ENCODE measurements around the gene DPYD. TPM values are rescaled to one million over a fixed set of nuclear protein-coding genes. Genes with fewer than 3 reads are reported as not detected.
A peak's percentile ranks its signal among the peaks of the same experiment; 100 is the strongest.

Gene DPYD
- total and polyA plus RNA-seq, 2 donors from 2014 or later: 4.9 to 41.6 TPM

DNA sequence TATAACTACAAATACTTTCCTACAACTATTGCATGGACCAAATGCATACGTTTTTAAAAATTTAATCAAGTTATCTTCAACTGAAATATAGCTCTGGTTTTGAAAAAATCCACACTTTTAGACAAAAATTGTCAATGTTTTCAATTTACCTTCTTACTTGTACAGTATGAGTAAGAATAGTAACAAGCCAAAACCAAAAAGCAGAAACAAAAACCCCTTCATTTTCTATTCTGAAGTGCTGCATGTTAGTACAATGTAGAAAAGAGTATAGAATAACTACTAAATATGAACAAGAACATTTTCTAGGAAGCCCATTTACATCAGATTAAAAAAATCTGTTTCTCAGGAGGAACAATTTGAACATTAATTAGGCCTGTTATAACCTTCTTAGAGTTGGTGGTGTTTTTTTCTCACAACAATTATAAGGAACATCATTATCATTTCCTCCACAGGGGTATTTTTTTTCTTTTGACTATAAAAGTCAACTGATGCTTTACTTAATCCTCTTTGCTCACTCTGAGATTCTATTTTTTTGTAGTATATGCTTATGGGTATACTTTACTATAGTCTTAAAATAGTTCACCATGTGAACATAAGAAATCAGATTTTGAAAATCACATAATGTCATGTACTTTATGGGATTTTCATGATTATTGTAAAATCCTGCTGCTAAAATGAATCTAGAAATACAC lies 723.9 kb downstream of the DPYD start:
- H3K9me3 ChIP-seq (ENCODE audit: control insufficient read depth in 2 of 3, insufficient read depth in 1 of 3, low read length in 3 of 3): no peaks in the 10 kb centered on the region
- no peaks in the 10 kb centered on the region for H3K36me3 ChIP-seq (ENCODE audit: control insufficient read depth in 2 of 3, insufficient read depth in 3 of 3, low read length in 3 of 3)
- DNase-seq (no peak), FAIRE-seq (no peak)
- no peaks in the 10 kb centered on the region for H3K4me1 ChIP-seq (ENCODE audit: control insufficient read depth in 2 of 3, insufficient read depth in 2 of 3, low read depth in 1 of 3, low read length in 3 of 3)
- no peak overlapping the region for H3K4me3 ChIP-seq (ENCODE audit: low read length in 3 of 3)
- no peak overlapping the region for H3K9ac ChIP-seq (ENCODE audit: low read length in 3 of 3)
- TF ChIP-seq, protein P1, sequence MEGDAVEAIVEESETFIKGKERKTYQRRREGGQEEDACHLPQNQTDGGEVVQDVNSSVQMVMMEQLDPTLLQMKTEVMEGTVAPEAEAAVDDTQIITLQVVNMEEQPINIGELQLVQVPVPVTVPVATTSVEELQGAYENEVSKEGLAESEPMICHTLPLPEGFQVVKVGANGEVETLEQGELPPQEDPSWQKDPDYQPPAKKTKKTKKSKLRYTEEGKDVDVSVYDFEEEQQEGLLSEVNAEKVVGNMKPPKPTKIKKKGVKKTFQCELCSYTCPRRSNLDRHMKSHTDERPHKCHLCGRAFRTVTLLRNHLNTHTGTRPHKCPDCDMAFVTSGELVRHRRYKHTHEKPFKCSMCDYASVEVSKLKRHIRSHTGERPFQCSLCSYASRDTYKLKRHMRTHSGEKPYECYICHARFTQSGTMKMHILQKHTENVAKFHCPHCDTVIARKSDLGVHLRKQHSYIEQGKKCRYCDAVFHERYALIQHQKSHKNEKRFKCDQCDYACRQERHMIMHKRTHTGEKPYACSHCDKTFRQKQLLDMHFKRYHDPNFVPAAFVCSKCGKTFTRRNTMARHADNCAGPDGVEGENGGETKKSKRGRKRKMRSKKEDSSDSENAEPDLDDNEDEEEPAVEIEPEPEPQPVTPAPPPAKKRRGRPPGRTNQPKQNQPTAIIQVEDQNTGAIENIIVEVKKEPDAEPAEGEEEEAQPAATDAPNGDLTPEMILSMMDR (IDR thresholded peaks at IDR 0.05; ENCODE audit: borderline replicate concordance, extremely low read depth, insufficient read depth): no peak
- intact Hi-C loops (cut with DNase I): no loop called here
- H3K27me3 ChIP-seq (ENCODE audit: control insufficient read depth, insufficient read depth, low read length): no peaks in the 10 kb centered on the region
- H3K27ac ChIP-seq (ENCODE audit: low read depth in 2 of 2, low read length in 2 of 2): no peak overlapping the region

DNA sequence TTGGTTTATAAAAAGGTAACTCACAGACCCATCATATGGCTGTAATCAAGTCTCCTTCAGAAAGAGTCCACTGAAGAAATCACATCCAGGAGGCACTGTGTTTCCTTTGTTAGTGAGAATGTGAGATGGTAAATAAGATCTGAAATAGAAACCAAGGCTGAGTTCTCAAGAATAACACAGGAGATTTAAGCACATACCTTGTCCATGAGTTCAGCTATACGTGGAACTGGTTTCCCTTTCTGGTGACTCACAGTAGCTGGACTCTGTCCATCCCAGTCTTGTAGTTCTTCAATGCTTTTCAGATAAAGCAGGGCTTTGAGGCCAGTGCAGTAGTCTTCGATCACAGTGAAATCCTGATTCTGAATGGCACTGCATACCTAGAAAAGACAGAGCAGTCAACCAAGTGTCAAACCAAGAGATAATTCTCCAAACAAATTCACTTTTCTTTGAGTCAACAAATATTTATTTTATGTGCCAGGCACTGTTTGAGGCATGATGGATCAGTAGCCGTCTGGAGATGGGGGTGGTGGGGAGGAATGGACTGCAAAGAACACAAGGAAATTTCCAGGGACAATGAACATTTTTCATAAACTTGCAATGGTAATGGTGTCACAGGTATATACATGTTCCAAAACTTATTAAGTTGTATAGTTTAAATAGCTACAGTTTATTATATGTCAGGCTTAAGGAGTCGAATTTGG lies 727.8 kb downstream of the DPYD start:
- Histone ChIP-seq H3K9me3 (ENCODE audit: control insufficient read depth in 2 of 3, insufficient read depth in 1 of 3, low read length in 3 of 3) (no peaks in the 10 kb centered on the region), H3K27ac (ENCODE audit: low read depth in 2 of 2, low read length in 2 of 2) (no peak overlapping the region), H3K27me3 (ENCODE audit: control insufficient read depth, insufficient read depth, low read length) (no peaks in the 10 kb centered on the region), H3K4me3 (ENCODE audit: low read length in 3 of 3) (no peak overlapping the region), H3K36me3 (ENCODE audit: control insufficient read depth in 2 of 3, insufficient read depth in 3 of 3, low read length in 3 of 3) (no peaks in the 10 kb centered on the region), H3K4me1 (ENCODE audit: control insufficient read depth in 2 of 3, insufficient read depth in 2 of 3, low read depth in 1 of 3, low read length in 3 of 3) (no peaks in the 10 kb centered on the region), H3K9ac (ENCODE audit: low read length in 3 of 3) (no peak overlapping the region)
- intact Hi-C loops (cut with DNase I): no loop called here
- TF ChIP-seq, protein P1 (IDR thresholded peaks at IDR 0.05; ENCODE audit: borderline replicate concordance, extremely low read depth, insufficient read depth): no peak
- peak in 2 of 5 donors; percentile 7 to 8 for DNase-seq
- FAIRE-seq: no peak

DNA sequence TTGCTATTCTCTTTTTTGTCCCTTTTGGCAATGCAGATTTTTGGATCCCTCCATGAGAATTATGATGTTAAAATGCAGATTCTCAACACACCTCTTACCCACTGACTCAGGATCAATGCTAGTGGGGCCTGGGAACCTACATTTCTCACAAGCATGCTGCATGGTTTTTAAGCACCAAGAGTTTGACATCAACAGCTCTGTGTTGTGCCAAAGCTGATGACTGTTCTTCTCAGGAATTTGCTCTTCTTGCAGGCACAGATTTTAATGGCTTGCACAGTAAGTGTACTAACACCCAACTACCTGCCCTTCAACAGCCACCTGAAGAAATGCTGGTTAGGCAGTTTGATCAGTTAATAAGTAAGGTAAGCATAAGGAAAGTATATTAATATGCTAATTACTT lies 730.5 kb downstream of the DPYD start:
- no peaks in the 10 kb centered on the region for H3K27me3 ChIP-seq (ENCODE audit: control insufficient read depth, insufficient read depth, low read length)
- H3K4me3 ChIP-seq (ENCODE audit: low read length in 3 of 3): no peak overlapping the region
- TF ChIP-seq, protein P1 (IDR thresholded peaks at IDR 0.05; ENCODE audit: borderline replicate concordance, extremely low read depth, insufficient read depth): no peak
- intact Hi-C loops (cut with DNase I): no loop called here
- H3K4me1 ChIP-seq (ENCODE audit: control insufficient read depth in 2 of 3, insufficient read depth in 2 of 3, low read depth in 1 of 3, low read length in 3 of 3): no peaks in the 10 kb centered on the region
- H3K27ac ChIP-seq (ENCODE audit: low read depth in 2 of 2, low read length in 2 of 2): no peak overlapping the region
- DNase-seq (no peak), FAIRE-seq (no peak)
- no peaks in the 10 kb centered on the region for H3K36me3 ChIP-seq (ENCODE audit: control insufficient read depth in 2 of 3, insufficient read depth in 3 of 3, low read length in 3 of 3)
- no peaks in the 10 kb centered on the region for H3K9me3 ChIP-seq (ENCODE audit: control insufficient read depth in 2 of 3, insufficient read depth in 1 of 3, low read length in 3 of 3)
- H3K9ac ChIP-seq (ENCODE audit: low read length in 3 of 3): no peak overlapping the region

Data from kidney (tissue), 14 donors.